Measurements from ENCODE around the gene OSBPL5.

OSBPL5 gene

GRCh38 chr11:3161720-3162409, 3.2 kb downstream of the OSBPL5 start:
- TF ChIP-seq TAF1 (IDR thresholded peaks at IDR 0.05; ENCODE audit: low read depth), result no peak
- TF ChIP-seq ZBTB7A (IDR thresholded peaks at IDR 0.05; ENCODE audit: low read depth), result no peak
- TF ChIP-seq TCF12 (IDR thresholded peaks at IDR 0.05; ENCODE audit: low read depth), result no peak
- no peak for TF ChIP-seq YY1 (IDR thresholded peaks at IDR 0.05; ENCODE audit: low read depth)

GRCh38 chr11:3161309-3161708, 3.8 kb downstream of the OSBPL5 start:
- no peak for TF ChIP-seq CREB1 (IDR thresholded peaks at IDR 0.05; ENCODE audit: low read depth)
- no peak for TF ChIP-seq YY1 (IDR thresholded peaks at IDR 0.05; ENCODE audit: low read depth)
- no peak for TF ChIP-seq TAF1 (IDR thresholded peaks at IDR 0.05; ENCODE audit: low read depth)

- TF ChIP-seq YY1 (IDR thresholded peaks at IDR 0.05; ENCODE audit: low read depth) (peak; percentile 69), ZBTB7A (IDR thresholded peaks at IDR 0.05; ENCODE audit: low read depth) (peak; percentile 35; the same call in 1 of the 2 replicates), CREB1 (IDR thresholded peaks at IDR 0.05; ENCODE audit: low read depth) (no peak), TEAD4 (IDR thresholded peaks at IDR 0.05) (0 out of 2 replicates have a peak, but pooled peaks have one; percentile 23), MAX (IDR thresholded peaks at IDR 0.05) (peak; percentile 89), EP300 (IDR thresholded peaks at IDR 0.05; ENCODE audit: borderline replicate concordance) (peak; percentile 41; the same call in 1 of the 2 replicates), NFIC (IDR thresholded peaks at IDR 0.05) (peak; percentile 48; the same call in 1 of the 2 replicates), EGR1 (IDR thresholded peaks at IDR 0.05) (0 out of 2 replicates have a peak, but pooled peaks have one; percentile 23), RAD21 (IDR thresholded peaks at IDR 0.05; ENCODE audit: low read depth) (no peak)
These were observed 4.7 kb downstream of the OSBPL5 start for GRCh38 chr11:3160252-3161031.

- TF ChIP-seq TEAD4 (IDR thresholded peaks at IDR 0.05), result no peak
- TF ChIP-seq NFIC (IDR thresholded peaks at IDR 0.05), result peak; percentile 77
- no peak for TF ChIP-seq CREB1 (IDR thresholded peaks at IDR 0.05; ENCODE audit: low read depth)
These were observed 5.6 kb downstream of the OSBPL5 start for GRCh38 chr11:3159296-3160190.

- TF ChIP-seq CREB1 (IDR thresholded peaks at IDR 0.05; ENCODE audit: low read depth), result no peak
- no peak for TF ChIP-seq FOXM1 (IDR thresholded peaks at IDR 0.05; ENCODE audit: borderline replicate concordance, low read depth)
- TF ChIP-seq YY1 (IDR thresholded peaks at IDR 0.05; ENCODE audit: low read depth), result no peak
- TF ChIP-seq REST (IDR thresholded peaks at IDR 0.05; ENCODE audit: low read depth), result no peak
- no peak for TF ChIP-seq EP300 (IDR thresholded peaks at IDR 0.05; ENCODE audit: borderline replicate concordance)
- no peak for TF ChIP-seq MAX (IDR thresholded peaks at IDR 0.05)
- no peak for TF ChIP-seq ZBTB7A (IDR thresholded peaks at IDR 0.05; ENCODE audit: low read depth)
- TF ChIP-seq TCF12 (IDR thresholded peaks at IDR 0.05; ENCODE audit: low read depth), result no peak
- no peak for TF ChIP-seq EGR1 (IDR thresholded peaks at IDR 0.05)
- no peak for TF ChIP-seq TEAD4 (IDR thresholded peaks at IDR 0.05)
- TF ChIP-seq RAD21 (IDR thresholded peaks at IDR 0.05; ENCODE audit: low read depth), result no peak
These were observed 6.3 kb downstream of the OSBPL5 start for GRCh38 chr11:3158821-3159220.

GRCh38 chr11:3158131-3158591, 6.9 kb downstream of the OSBPL5 start:
- TF ChIP-seq FOXM1 (IDR thresholded peaks at IDR 0.05; ENCODE audit: borderline replicate concordance, low read depth), result no peak
- no peak for TF ChIP-seq TAF1 (IDR thresholded peaks at IDR 0.05; ENCODE audit: low read depth)
- TF ChIP-seq EP300 (IDR thresholded peaks at IDR 0.05; ENCODE audit: borderline replicate concordance), result no peak
- TF ChIP-seq YY1 (IDR thresholded peaks at IDR 0.05; ENCODE audit: low read depth), result no peak
- no peak for TF ChIP-seq REST (IDR thresholded peaks at IDR 0.05; ENCODE audit: low read depth)
- TF ChIP-seq RAD21 (IDR thresholded peaks at IDR 0.05; ENCODE audit: low read depth), result no peak
- TF ChIP-seq USF1 (IDR thresholded peaks at IDR 0.05), result no peak
- no peak for TF ChIP-seq ZBTB7A (IDR thresholded peaks at IDR 0.05; ENCODE audit: low read depth)
- TF ChIP-seq MAX (IDR thresholded peaks at IDR 0.05), result no peak
- no peak for TF ChIP-seq CREB1 (IDR thresholded peaks at IDR 0.05; ENCODE audit: low read depth)
- TF ChIP-seq NFIC (IDR thresholded peaks at IDR 0.05), result no peak
- TF ChIP-seq TEAD4 (IDR thresholded peaks at IDR 0.05), result no peak
- no peak for TF ChIP-seq CEBPB (IDR thresholded peaks at IDR 0.05)
- TF ChIP-seq EGR1 (IDR thresholded peaks at IDR 0.05), result no peak
- TF ChIP-seq TCF12 (IDR thresholded peaks at IDR 0.05; ENCODE audit: low read depth), result no peak

All from Ishikawa (cell line).